HCT116 (cell line): Measurements from ENCODE around the gene ZNF148. TPM values are rescaled to one million over a fixed set of nuclear protein-coding genes. Genes with fewer than 3 reads are reported as not detected.

ENCODE experiments used
- ATAC-seq: fragments of 200-7000 bp; cut with Tn5 transposase; 2 replicates; pipeline ENCODE4 v1.9.1; 2020; ENCODE audit warnings: mild to moderate bottlenecking, moderate library complexity
- BruUV-seq: library from RNA; stranded (reverse); fragments of 400-500 nt; replicated peaks from 2 replicates; lab custom pipeline; 2021; lab: Mats Ljungman, UMichigan
- CTCF ChIA-PET: fragments of 300-600 bp; sonication (Branson Sonifier 250); formaldehyde crosslinking; loops from one replicate; lab custom pipeline; 2021; ENCODE audit warnings: antibody characterized with exemption; lab: Charles Lee
- POLR2A ChIA-PET: fragments of 300-600, 350-600 bp; sonication (Branson Sonifier 250); formaldehyde crosslinking; loops from one replicate; lab custom pipeline; 2021; ENCODE audit warnings: antibody characterized with exemption; lab: Charles Lee
- RAD21 ChIA-PET, 2 experiments: fragments of 300-600 bp; sonication (Branson Sonifier 250); formaldehyde crosslinking; loops; one replicate each; lab custom pipeline; 2023; ENCODE audit warnings: low total read pairs in 2 of 2; ENCODE audit not compliant: uncharacterized antibody in 2 of 2, unreplicated experiment in 2 of 2, low non-redundant PET in 1 of 2; lab: Charles Lee
- DNase-seq: peaks from one replicate; pipeline ENCODE4 v3.0.0-alpha.2; 2010; ENCODE audit warnings: low read depth, low spot score
- H2AFZ ChIP-seq: fragments of 200-600 bp; shearing (Covaris generic), sonication (generic); 2 replicates; pipeline ENCODE4 v1.6.1; 2017; ENCODE audit warnings: low read depth, mixed run types, mixed read lengths, antibody characterized with exemption, low read length; ENCODE audit not compliant: poor library complexity, severe bottlenecking
- H3K27ac ChIP-seq: 2 replicates; pipeline ENCODE4 v1.5.1; 2012; ENCODE audit warnings: low read depth, low read length
- H3K27me3 ChIP-seq: fragments of 200-600 bp; sonication (generic); 2 replicates; pipeline ENCODE4 v1.6.1; 2016; ENCODE audit warnings: mixed run types, low read length, mixed read lengths; ENCODE audit not compliant: insufficient read depth
- H3K36me3 ChIP-seq, 2 experiments: fragments of 200-500 bp in 1 of 2; fragments of 200-600 bp in 1 of 2; sonication (Bioruptor generic) in 1 of 2; sonication (generic) in 1 of 2; 2 replicates each; pipeline versions ENCODE4 v1.5.1 to v1.6.1; 2014 to 2016; ENCODE audit warnings: low read length in 2 of 2, inconsistent platforms in 1 of 2, mixed read lengths in 1 of 2, mixed run types in 1 of 2; ENCODE audit not compliant: insufficient read depth in 2 of 2, control insufficient read depth in 1 of 2
- H3K4me1 ChIP-seq, 2 experiments: fragments of 200-600 bp in 1 of 2; sonication (generic) in 1 of 2; 2 replicates each; pipeline versions ENCODE4 v1.5.1 to v1.6.1; 2012 to 2017; ENCODE audit warnings: low read length in 2 of 2, inconsistent platforms in 1 of 2, mild to moderate bottlenecking in 1 of 2, mixed read lengths in 1 of 2, mixed run types in 1 of 2, moderate library complexity in 1 of 2; ENCODE audit not compliant: insufficient read depth in 2 of 2, control insufficient read depth in 1 of 2
- H3K4me2 ChIP-seq: fragments of 200-600 bp; sonication (generic); 2 replicates; pipeline ENCODE4 v1.6.1; 2017; ENCODE audit warnings: mixed run types, low read length, mixed read lengths
- H3K4me3 ChIP-seq, 2 experiments: fragments of 200-600 bp in 1 of 2; sonication (generic) in 1 of 2; replicated peaks in 1 of 2; 2 replicates each; pipeline ENCODE4 v1.5.1; 2011 to 2016; ENCODE audit warnings: low read length in 2 of 2, control low read depth in 1 of 2, low read depth in 1 of 2, mild to moderate bottlenecking in 1 of 2, mixed read lengths in 1 of 2, mixed run types in 1 of 2
- H3K79me2 ChIP-seq: fragments of 200-600 bp; sonication (generic); 2 replicates; pipeline ENCODE4 v1.6.1; 2017; ENCODE audit warnings: mild to moderate bottlenecking, mixed run types, low read length, moderate library complexity, mixed read lengths; ENCODE audit not compliant: insufficient read depth
- H3K9ac ChIP-seq: fragments of 200-600 bp; sonication (generic); 2 replicates; pipeline ENCODE4 v1.6.1; 2016; ENCODE audit warnings: low read length, mixed read lengths
- H3K9me2 ChIP-seq: fragments of 200-600 bp; sonication (generic), shearing (Covaris generic); 2 replicates; pipeline ENCODE4 v1.6.1; 2017; ENCODE audit warnings: mixed run types, mild to moderate bottlenecking, moderate library complexity; ENCODE audit not compliant: insufficient read depth
- H3K9me3 ChIP-seq, 2 experiments: fragments of 200-500 bp in 1 of 2; fragments of 200-600 bp in 1 of 2; sonication (Bioruptor generic) in 1 of 2; sonication (generic) in 1 of 2; 2 replicates each; pipeline ENCODE4 v1.6.1; 2014 to 2017; ENCODE audit warnings: low read length in 2 of 2, mixed read lengths in 2 of 2, inconsistent platforms in 1 of 2, low read depth in 1 of 2, mild to moderate bottlenecking in 1 of 2, mixed run types in 1 of 2, moderate library complexity in 1 of 2; ENCODE audit not compliant: control insufficient read depth in 1 of 2, insufficient read depth in 1 of 2
- H4K20me1 ChIP-seq: fragments of 200-600 bp; sonication (generic), shearing (Covaris generic); 2 replicates; pipeline ENCODE4 v1.6.1; 2017; ENCODE audit warnings: mixed run types, mild to moderate bottlenecking, moderate library complexity; ENCODE audit not compliant: insufficient read depth
- CBX3 ChIP-seq: IDR thresholded peaks from 2 replicates; pipeline ENCODE4 v1.6.1; 2012; ENCODE audit warnings: low read depth
- CTCF ChIP-seq, 3 experiments: fragments of 200-600 bp in 1 of 3; sonication (generic) in 1 of 3; IDR thresholded peaks in 2 of 3; conservative IDR thresholded peaks in 1 of 3; 2 replicates each; pipeline ENCODE4 v1.5.1; 2012 to 2017; ENCODE audit warnings: low read depth in 2 of 3, low read length in 2 of 3, antibody characterized with exemption in 1 of 3, borderline replicate concordance in 1 of 3, control low read depth in 1 of 3, mild to moderate bottlenecking in 1 of 3, mixed read lengths in 1 of 3, mixed run types in 1 of 3, moderate library complexity in 1 of 3; ENCODE audit not compliant: insufficient read depth in 1 of 3
- ELF1 ChIP-seq: IDR thresholded peaks from 2 replicates; pipeline ENCODE4 v1.6.1; 2012; ENCODE audit warnings: low read depth, borderline replicate concordance
- EZH2phosphoT487 ChIP-seq: fragments of 200-600 bp; IDR thresholded peaks from 2 replicates; pipeline ENCODE4 v1.6.1; 2018; ENCODE audit warnings: antibody characterized with exemption, borderline replicate concordance
- FOSL1 ChIP-seq: IDR thresholded peaks from 2 replicates; pipeline ENCODE4 v1.6.1; 2012; ENCODE audit warnings: low read depth
- MAX ChIP-seq: IDR thresholded peaks from 2 replicates; pipeline ENCODE4 v1.6.1; 2012
- POLR2A ChIP-seq: IDR thresholded peaks from 2 replicates; pipeline ENCODE4 v1.7.0; 2011; ENCODE audit warnings: borderline replicate concordance; ENCODE audit not compliant: insufficient read depth, insufficient read length; ENCODE audit errors: extremely low read depth
- SP1 ChIP-seq: IDR thresholded peaks from 2 replicates; pipeline ENCODE4 v1.6.1; 2012; ENCODE audit warnings: low read depth
- YY1 ChIP-seq: IDR thresholded peaks from 2 replicates; pipeline ENCODE4 v1.6.1; 2011; ENCODE audit warnings: low read length, low read depth, moderate library complexity, mild to moderate bottlenecking; ENCODE audit not compliant: insufficient replicate concordance; ENCODE audit errors: extremely low read depth
- ZFX ChIP-seq: fragments of 450-650 bp; IDR thresholded peaks from 2 replicates; pipeline ENCODE4 v1.6.1; 2017
- intact Hi-C: fragments of 100-400 bp; cut with micrococcal nuclease; formaldehyde crosslinking; loops from 2 replicates; pipeline ENCODE4 v1.10.0; 2022
- total RNA-seq: library from RNA; stranded (reverse); gene quantifications from one replicate; pipeline ENCODE4 v1.2.1, GENCODE V29; 2021; ENCODE audit not compliant: unreplicated experiment
- TF ChIP-seq, protein P1 (sequence below): IDR thresholded peaks from 2 replicates; pipeline ENCODE4 v1.6.1; 2012

ZNF148 gene
- total RNA-seq, 1 experiment from 2014 or later = 35.0 TPM

GRCh38 chr3:125257536-125257935 is 117.6 kb downstream of the ZNF148 start:
- H3K36me3 ChIP-seq = no peaks in the 10 kb centered on the region
- ChIA-PET RAD21 (no interaction called here), CTCF (no interaction called here), POLR2A (no interaction called here)
- no peaks in the 10 kb centered on the region for H3K4me1 ChIP-seq
- BruUV-seq = no TSS peak
- no peak overlapping the region for H3K9ac ChIP-seq
- H3K9me2 ChIP-seq = no peaks in the 10 kb centered on the region
- H2AFZ ChIP-seq = no peak overlapping the region
- DNase-seq (no peak), ATAC-seq (no peak)
- H3K27me3 ChIP-seq = no peaks in the 10 kb centered on the region
- intact Hi-C loops = no loop called here
- H3K4me3 ChIP-seq = no peak overlapping the region
- H3K4me2 ChIP-seq = no peak overlapping the region
- H4K20me1 ChIP-seq = 0 out of 2 replicates have a peak, but pooled peaks cover 7% of the 10 kb centered on the region
- H3K27ac ChIP-seq = no peak overlapping the region
- TF ChIP-seq CTCF (IDR thresholded peaks at IDR 0.05 in 2 of 3, conservative IDR thresholded peaks at IDR 0.05 in 1 of 3; ENCODE audit: borderline replicate concordance in 1 of 3, insufficient read depth in 1 of 3, low read depth in 2 of 3, low read length in 2 of 3) (no peak), POLR2A (no peak), ELF1 (no peak), SP1 (no peak), CBX3 (no peak), MAX (no peak), FOSL1 (no peak), YY1 (no peak), EZH2phosphoT487 (no peak), ZFX (no peak)
- TF ChIP-seq, protein P1, sequence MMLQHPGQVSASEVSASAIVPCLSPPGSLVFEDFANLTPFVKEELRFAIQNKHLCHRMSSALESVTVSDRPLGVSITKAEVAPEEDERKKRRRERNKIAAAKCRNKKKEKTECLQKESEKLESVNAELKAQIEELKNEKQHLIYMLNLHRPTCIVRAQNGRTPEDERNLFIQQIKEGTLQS = no peak
- H3K79me2 ChIP-seq = peaks cover 6% of the 10 kb centered on the region
- 0 out of 4 replicates have a peak, but pooled peaks cover 0 to 5% of the 10 kb centered on the region in 2 experiments for H3K9me3 ChIP-seq
